WTC11 (cell line): ENCODE data around the gene SPATA45. TPM values are rescaled to one million over a fixed set of nuclear protein-coding genes. Genes with fewer than 3 reads are reported as not detected.
A peak's percentile ranks its signal among the peaks of the same experiment; 100 is the strongest.

Source experiments
- ATAC-seq: fragments of 200-7000 bp; cut with Tn5 transposase; 2 replicates; pipeline ENCODE4 v1.10.0; 2021; ENCODE audit warnings: mild to moderate bottlenecking, moderate library complexity
- CTCF ChIA-PET: fragments of 300-600 bp; sonication (Branson Sonifier 250); formaldehyde crosslinking; loops from one replicate; lab custom pipeline; 2021; ENCODE audit warnings: antibody characterized with exemption; lab: Charles Lee
- POLR2A ChIA-PET: fragments of 350-600 bp; sonication (Branson Sonifier 250); formaldehyde crosslinking; loops from one replicate; lab custom pipeline; 2021; ENCODE audit warnings: antibody characterized with exemption; lab: Charles Lee
- DNase-seq: peaks from one replicate; pipeline ENCODE4 v3.0.0; 2021; ENCODE audit warnings: low spot score
- H3K27ac Mint-ChIP-seq: 2 replicates; pipeline ENCODE4 v1.8.0; 2021; ENCODE audit warnings: mixed read lengths
- H3K27me3 Mint-ChIP-seq: 2 replicates; pipeline ENCODE4 v1.8.0; 2021; ENCODE audit warnings: low read depth, mild to moderate bottlenecking, moderate library complexity, mixed read lengths
- H3K36me3 Mint-ChIP-seq: 2 replicates; pipeline ENCODE4 v1.8.0; 2021; ENCODE audit warnings: mixed read lengths
- H3K4me1 Mint-ChIP-seq: 2 replicates; pipeline ENCODE4 v1.8.0; 2022; ENCODE audit warnings: mixed read lengths
- H3K4me3 Mint-ChIP-seq: 2 replicates; pipeline ENCODE4 v1.8.0; 2021; ENCODE audit warnings: mild to moderate bottlenecking, moderate library complexity, mixed read lengths
- H3K9me3 Mint-ChIP-seq: 2 replicates; pipeline ENCODE4 v1.8.0; 2021; ENCODE audit warnings: mixed read lengths
- AFF4 ChIP-seq: sonication (generic); formaldehyde crosslinking; IDR thresholded peaks from 2 replicates; pipeline ENCODE4 v1.8.1; 2023; ENCODE audit warnings: mild to moderate bottlenecking, missing genetic modification reagents, borderline replicate concordance
- AR ChIP-seq: fragments of 250-450 bp; sonication (Bioruptor Pico); IDR thresholded peaks from 2 replicates; pipeline ENCODE4 v1.9.0; 2021; ENCODE audit warnings: mild to moderate bottlenecking
- ATF3 ChIP-seq: sonication (generic); formaldehyde crosslinking; conservative IDR thresholded peaks from 2 replicates; pipeline ENCODE4 v1.8.1; 2022; ENCODE audit warnings: mild to moderate bottlenecking, missing genetic modification reagents
- ATF6 ChIP-seq: sonication (generic); formaldehyde crosslinking; IDR thresholded peaks from 2 replicates; pipeline ENCODE4 v1.8.1; 2023; ENCODE audit warnings: mild to moderate bottlenecking, missing genetic modification reagents
- ELF4 ChIP-seq: sonication (generic); formaldehyde crosslinking; IDR thresholded peaks from 2 replicates; pipeline ENCODE4 v1.8.1; 2022; ENCODE audit warnings: low read depth, mild to moderate bottlenecking, moderate library complexity, missing genetic modification reagents
- GABPB1 ChIP-seq: sonication (generic); formaldehyde crosslinking; IDR thresholded peaks from 2 replicates; pipeline ENCODE4 v1.8.1; 2023; ENCODE audit warnings: mild to moderate bottlenecking, missing genetic modification reagents
- GTF2I ChIP-seq: fragments of 250-450 bp; sonication (Bioruptor Pico); conservative IDR thresholded peaks from 2 replicates; pipeline ENCODE4 v1.4.0; 2021; ENCODE audit warnings: mild to moderate bottlenecking
- HMGA2 ChIP-seq: fragments of 250-450 bp; sonication (Bioruptor Pico); IDR thresholded peaks from 2 replicates; pipeline ENCODE4 v1.4.0; 2021; ENCODE audit warnings: mild to moderate bottlenecking, moderate library complexity
- JAZF1 ChIP-seq: fragments of 250-450 bp; sonication (Bioruptor Pico); IDR thresholded peaks from 2 replicates; pipeline ENCODE4 v1.9.0; 2021; ENCODE audit warnings: moderate library complexity, mild to moderate bottlenecking, inconsistent platforms
- NFE2L1 ChIP-seq: sonication (generic); formaldehyde crosslinking; IDR thresholded peaks from 2 replicates; pipeline ENCODE4 v1.8.1; 2023; ENCODE audit warnings: missing genetic modification reagents
- NR2C2 ChIP-seq: sonication (generic); formaldehyde crosslinking; IDR thresholded peaks from 2 replicates; pipeline ENCODE4 v1.8.0; 2022; ENCODE audit warnings: mild to moderate bottlenecking, missing genetic modification reagents
- NR3C1 ChIP-seq: sonication (generic); formaldehyde crosslinking; conservative IDR thresholded peaks from 2 replicates; pipeline ENCODE4 v1.8.1; 2023; ENCODE audit warnings: low read depth, mild to moderate bottlenecking, missing genetic modification reagents
- SMAD3 ChIP-seq: sonication (generic); formaldehyde crosslinking; IDR thresholded peaks from 2 replicates; pipeline ENCODE4 v1.8.0; 2022; ENCODE audit warnings: missing genetic modification reagents, mild to moderate bottlenecking, borderline replicate concordance
- ZNF121 ChIP-seq: sonication (generic); formaldehyde crosslinking; IDR thresholded peaks from 2 replicates; pipeline ENCODE4 v1.8.0; 2023; ENCODE audit warnings: missing genetic modification reagents
- ZNF512 ChIP-seq: sonication (generic); formaldehyde crosslinking; IDR thresholded peaks from 2 replicates; pipeline ENCODE4 v1.8.1; 2022; ENCODE audit warnings: missing genetic modification reagents, borderline replicate concordance
- ZNF532 ChIP-seq: fragments of 250-450 bp; sonication (Bioruptor Pico); IDR thresholded peaks from 2 replicates; pipeline ENCODE4 v1.9.0; 2021; ENCODE audit warnings: mild to moderate bottlenecking, borderline replicate concordance
- total RNA-seq: library from RNA; stranded (reverse); gene quantifications from 3 replicates; pipeline ENCODE4 v1.2.3, GENCODE V29; 2021
- TF ChIP-seq, protein P1 (sequence below): sonication (generic); formaldehyde crosslinking; IDR thresholded peaks from 2 replicates; pipeline ENCODE4 v1.8.1; 2022; ENCODE audit warnings: mild to moderate bottlenecking, moderate library complexity, missing genetic modification reagents

SPATA45 gene
- total RNA-seq, 1 experiment from 2014 or later = 0.90 TPM

DNA sequence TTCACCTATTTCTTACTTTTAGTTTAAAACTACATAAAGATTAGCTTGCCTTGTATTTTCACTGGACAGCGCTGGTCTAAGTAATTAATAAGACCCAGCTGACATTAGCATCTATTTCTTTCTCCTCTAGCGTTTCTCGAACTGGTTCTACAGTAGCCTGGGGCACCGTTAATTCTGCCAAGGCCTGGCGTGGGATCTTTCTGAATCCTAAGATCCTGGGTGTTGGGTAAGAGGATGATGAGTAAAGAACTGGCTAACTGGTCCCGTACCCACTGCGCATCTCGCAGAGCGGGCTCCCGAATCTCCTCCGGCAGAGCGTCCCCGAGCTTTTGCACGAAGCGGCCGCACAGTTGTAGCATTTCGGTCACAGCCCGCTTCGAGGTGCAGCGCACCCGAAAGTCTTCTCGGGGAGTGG is 56.2 kb downstream of the SPATA45 start:
- no peaks in the 10 kb centered on the region for H3K9me3 Mint-ChIP-seq
- H3K4me1 Mint-ChIP-seq = peaks cover 28% of the 10 kb centered on the region
- ChIA-PET POLR2A (interaction anchor here (0.6 to 1.7 kb wide), 2 partner anchors 67 to 270 kb away, joined by 3 to 5 read pairs; partner anchors contain the start of gene FLVCR1), CTCF (interaction anchor here (0.9 to 1.8 kb wide), 4 partner anchors 24 to 183 kb away, joined by 3 to 8 read pairs (median 4); partner anchors contain the start of gene ATF3)
- no peaks in the 10 kb centered on the region for H3K27me3 Mint-ChIP-seq
- no peak for TF ChIP-seq NR3C1 (CRISPR knock-in tag)
- no peak for TF ChIP-seq SMAD3
- TF ChIP-seq NR2C2 = no peak
- TF ChIP-seq ATF6 (CRISPR knock-in tag) = no peak
- TF ChIP-seq ZNF121 (CRISPR knock-in tag) = peak; percentile 97
- TF ChIP-seq GABPB1 = no peak
- peaks cover 31% of the 10 kb centered on the region for H3K36me3 Mint-ChIP-seq
- peak; percentile 59 for ATAC-seq
- H3K27ac Mint-ChIP-seq = peak overlapping the region; percentile 99
- no peak for DNase-seq
- peak overlapping the region; percentile 100 for H3K4me3 Mint-ChIP-seq

DNA sequence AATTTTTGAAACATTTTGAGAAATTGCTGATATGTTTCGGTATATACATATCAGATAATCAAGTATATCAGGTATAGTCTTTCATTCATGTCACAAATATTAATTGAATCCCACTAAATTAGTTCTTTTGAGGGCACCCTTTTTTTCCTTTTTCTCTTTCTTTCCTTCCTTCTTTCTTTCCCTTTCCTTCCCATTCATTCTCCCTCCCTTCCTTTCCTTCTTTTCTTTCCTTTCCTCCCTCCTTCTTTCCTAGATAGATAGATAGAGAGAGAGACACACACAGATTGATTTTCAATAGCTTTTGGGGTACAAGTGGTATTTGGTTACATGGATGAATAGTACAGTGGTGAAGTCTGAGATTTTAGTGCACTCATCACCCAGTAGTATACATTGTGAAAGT is 61.6 kb downstream of the SPATA45 start:
- POLR2A ChIA-PET = no interaction called here
- CTCF ChIA-PET = interaction anchor here (1.7 kb wide), 1 partner anchor 36 kb away, joined by 6 read pairs; no protein-coding TSS in a partner anchor
- H3K27me3 Mint-ChIP-seq = no peaks in the 10 kb centered on the region
- peaks cover 5% of the 10 kb centered on the region for H3K9me3 Mint-ChIP-seq
- no peak for DNase-seq
- TF ChIP-seq ELF4 (no peak), ZNF532 (no peak), NFE2L1 (CRISPR knock-in tag) (no peak), ATF3 (CRISPR knock-in tag) (no peak)
- TF ChIP-seq, protein P1, sequence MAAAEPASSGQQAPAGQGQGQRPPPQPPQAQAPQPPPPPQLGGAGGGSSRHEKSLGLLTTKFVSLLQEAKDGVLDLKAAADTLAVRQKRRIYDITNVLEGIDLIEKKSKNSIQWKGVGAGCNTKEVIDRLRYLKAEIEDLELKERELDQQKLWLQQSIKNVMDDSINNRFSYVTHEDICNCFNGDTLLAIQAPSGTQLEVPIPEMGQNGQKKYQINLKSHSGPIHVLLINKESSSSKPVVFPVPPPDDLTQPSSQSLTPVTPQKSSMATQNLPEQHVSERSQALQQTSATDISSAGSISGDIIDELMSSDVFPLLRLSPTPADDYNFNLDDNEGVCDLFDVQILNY = no peak
- TF ChIP-seq, all 79 proteins: peak for 0
- ATAC-seq = no peak
- Mint-ChIP-seq H3K4me3 (no peak overlapping the region), H3K27ac (no peak overlapping the region), H3K36me3 (peaks cover 56% of the 10 kb centered on the region), H3K4me1 (peaks cover 9% of the 10 kb centered on the region)

DNA sequence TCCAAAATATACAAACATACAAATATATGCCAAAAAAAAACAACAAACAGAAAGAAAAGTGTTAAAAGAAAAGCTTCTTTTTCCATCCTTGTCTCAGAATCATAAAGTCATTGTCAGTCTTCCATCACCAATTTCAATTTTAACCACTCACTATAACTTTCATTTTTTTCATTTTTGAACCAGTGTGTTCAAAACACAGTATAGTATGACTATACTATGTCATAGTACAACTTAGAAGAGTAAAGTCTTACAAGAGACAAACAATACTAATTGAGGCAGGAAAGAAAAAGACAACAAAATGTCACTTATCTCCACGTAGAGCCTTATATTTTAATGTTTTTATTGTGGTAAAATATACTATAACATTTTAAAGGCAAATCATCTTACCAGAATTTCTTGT is 63.5 kb downstream of the SPATA45 start:
- Mint-ChIP-seq H3K27me3 (no peaks in the 10 kb centered on the region), H3K36me3 (peaks cover 59% of the 10 kb centered on the region), H3K4me3 (no peak overlapping the region), H3K27ac (no peak overlapping the region), H3K9me3 (peaks cover 6% of the 10 kb centered on the region), H3K4me1 (peaks cover 3% of the 10 kb centered on the region)
- DNase-seq (no peak), ATAC-seq (no peak)
- ChIA-PET CTCF (no interaction called here), POLR2A (no interaction called here)
- TF ChIP-seq AR (CRISPR knock-in tag) = no peak
- no peak for TF ChIP-seq HMGA2 (CRISPR knock-in tag)
- no peak for TF ChIP-seq AFF4 (CRISPR knock-in tag)
- TF ChIP-seq GTF2I = no peak
- no peak for TF ChIP-seq JAZF1 (CRISPR knock-in tag)
- no peak for TF ChIP-seq ZNF512 (CRISPR knock-in tag)
